Stimulated activated CD8-positive, alpha-beta memory T cell treated with anti-CD3 and anti-CD28 coated beads, Interleukin-4, amount 100 ng/mL, for 24 hours (primary cell): ENCODE data around the gene MGMT.

Experiments used
- DNase-seq: peaks from one replicate; pipeline ENCODE4 v3.0.0-alpha.2; 2020; ENCODE audit warnings: low read depth

MGMT gene

DNA sequence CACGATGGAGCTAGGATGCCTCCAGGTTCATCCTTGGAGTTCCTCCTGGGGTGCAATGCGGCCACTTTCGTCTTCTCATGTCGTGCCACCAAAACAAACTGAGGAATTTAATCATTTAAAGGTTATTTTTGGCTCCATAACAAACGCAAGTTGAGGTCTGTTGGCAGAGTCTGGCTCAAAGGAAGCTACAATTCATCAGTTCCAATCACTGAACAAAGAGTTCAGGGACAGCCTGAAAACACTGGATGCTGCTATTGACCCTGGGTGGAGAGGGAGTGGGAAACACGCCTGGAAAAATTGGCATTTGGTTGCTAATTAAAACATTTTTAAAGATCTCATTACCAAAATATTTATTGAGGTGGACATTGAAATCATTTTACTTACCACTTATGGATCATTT is 11.4 kb upstream of the MGMT start:
- no peak for DNase-seq

DNA sequence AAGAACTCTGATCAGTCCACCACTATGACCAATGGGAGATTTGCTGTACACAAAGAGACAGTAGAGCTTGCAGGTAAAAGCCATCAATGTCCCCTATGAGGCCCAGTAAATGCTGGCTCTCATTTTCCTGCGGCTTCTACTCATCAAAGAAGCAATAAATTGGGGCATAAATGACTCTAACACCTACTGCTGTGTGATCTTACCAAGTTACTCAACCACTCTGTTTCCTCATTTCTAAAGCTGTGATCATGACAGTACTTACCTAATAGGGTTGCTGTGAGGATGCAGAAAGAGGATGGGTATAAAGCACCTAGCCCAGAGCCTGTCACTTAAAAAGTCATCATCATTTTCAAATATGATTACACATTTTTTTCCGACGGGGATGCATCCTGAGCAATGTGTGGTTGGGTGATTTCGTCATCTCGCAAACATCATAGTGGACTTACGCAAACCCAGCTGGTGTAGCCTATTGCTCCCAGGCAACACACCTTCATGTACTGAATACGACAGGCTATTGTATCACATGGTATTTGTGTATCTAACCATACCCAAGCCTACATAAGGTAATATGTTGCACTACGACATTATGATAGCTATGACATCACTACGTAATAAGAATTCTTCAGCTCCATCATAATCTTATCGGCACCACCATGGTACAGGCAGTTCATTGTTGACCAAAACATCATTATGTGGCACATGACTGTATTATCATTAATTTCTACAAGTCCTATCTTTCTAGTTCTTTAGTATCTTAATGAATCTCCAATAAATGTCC is 7.1 kb upstream of the MGMT start:
- no peak for DNase-seq

DNA sequence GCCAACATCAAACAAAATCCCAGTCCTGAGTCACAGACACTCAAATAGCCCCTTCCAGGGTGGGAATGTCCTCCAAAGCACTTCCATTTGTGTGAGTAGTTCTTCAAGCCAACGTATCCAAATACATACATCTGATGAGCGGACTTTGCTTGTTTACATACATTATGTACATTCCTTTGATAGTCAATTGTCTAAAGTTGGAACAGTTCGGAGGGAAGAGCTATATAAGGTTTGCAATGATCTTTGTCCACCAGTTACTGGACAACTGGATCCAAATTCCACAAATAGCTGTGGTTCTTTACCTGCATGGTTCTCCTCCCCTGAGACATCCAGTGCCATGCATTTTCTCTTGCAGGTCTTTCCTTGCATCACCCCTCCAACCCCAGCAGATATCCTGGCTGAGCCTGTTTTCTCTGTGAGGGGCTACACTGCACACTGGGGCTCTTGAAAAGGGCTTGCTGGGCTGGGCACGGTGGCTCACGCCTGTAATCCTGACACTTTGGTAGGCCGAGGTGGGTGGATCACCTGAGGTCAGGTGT is 4.7 kb upstream of the MGMT start:
- no peak for DNase-seq

DNA sequence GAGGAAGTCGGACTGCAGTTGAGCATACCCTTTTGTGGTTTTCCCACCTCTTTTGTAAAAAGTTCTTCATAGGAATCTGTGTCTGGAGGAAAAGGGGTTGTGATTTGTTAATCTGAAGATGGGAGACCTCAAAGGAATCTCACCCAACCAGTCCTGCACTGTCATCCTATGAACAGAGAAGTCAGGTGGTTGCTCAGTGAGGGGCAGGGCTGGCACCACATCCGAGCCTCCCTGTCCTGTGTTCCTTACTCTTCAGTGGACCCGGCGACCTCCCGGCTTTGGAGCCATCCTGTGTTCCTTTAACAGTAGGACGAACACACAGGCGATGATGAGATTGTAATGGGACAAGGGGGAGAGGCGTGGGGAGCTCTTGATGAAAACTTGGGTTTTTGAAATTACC is 2.8 kb upstream of the MGMT start:
- DNase-seq = no peak

DNA sequence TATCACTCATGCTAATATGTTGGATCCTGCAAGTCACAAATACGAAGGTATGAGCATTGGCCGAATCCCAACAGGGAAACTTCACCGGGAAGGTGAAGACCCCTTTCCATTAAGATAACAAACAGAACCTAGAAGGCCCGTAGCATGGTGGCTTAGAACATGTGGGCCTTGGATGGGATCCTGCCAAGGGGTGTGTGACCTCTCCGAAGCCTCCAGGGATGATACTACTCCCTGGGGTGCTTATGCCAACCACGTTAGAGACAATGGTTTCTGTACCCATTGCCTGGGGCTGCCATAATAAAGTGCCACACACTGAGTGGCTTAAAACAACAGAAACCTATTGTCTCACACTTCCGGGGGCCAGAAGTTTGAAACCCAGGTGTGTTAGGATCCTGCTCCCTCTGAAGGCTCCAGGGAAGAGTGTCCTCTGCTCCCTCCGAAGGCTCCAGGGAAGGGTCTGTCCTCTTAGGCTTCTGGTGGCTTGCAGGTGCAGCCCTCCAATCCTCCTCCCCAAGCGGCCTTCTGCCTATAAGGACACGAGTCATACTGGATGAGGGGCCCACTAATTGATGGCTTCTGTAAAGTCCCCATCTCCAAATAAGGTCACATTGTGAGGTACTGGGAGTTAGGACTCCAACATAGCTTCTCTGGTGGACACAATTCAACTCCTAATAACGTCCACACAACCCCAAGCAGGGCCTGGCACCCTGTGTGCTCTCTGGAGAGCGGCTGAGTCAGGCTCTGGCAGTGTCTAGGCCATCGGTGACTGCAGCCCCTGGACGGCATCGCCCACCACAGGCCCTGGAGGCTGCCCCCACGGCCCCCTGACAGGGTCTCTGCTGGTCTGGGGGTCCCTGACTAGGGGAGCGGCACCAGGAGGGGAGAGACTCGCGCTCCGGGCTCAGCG is 992 bp upstream of the MGMT start:
- DNase-seq = no peak

DNA sequence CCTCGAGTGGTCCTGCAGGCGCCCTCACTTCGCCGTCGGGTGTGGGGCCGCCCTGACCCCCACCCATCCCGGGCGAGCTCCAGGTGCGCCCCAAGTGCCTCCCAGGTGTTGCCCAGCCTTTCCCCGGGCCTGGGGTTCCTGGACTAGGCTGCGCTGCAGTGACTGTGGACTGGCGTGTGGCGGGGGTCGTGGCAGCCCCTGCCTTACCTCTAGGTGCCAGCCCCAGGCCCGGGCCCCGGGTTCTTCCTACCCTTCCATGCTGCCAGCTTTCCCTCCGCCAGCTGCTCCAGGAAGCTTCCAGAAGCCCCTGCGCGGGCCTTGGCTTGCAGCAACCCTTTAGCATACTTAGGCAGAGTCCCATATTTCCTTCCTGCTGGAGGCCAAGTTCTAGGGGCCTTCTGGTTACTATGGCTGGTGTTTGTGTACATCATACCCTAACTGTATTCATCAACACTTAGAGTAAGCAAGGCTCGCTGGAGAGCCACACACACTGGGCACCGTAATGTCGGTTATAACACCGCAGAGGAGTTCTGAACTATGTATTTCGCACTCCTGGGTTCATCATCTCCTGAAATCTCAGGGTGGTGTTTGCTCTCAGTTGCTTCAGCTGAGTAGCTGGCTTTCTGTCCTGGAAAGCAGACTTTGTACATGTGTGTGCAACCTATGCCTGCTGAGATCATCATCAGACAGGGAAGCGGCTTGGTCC is 471 bp downstream of the MGMT start:
- DNase-seq = no peak

DNA sequence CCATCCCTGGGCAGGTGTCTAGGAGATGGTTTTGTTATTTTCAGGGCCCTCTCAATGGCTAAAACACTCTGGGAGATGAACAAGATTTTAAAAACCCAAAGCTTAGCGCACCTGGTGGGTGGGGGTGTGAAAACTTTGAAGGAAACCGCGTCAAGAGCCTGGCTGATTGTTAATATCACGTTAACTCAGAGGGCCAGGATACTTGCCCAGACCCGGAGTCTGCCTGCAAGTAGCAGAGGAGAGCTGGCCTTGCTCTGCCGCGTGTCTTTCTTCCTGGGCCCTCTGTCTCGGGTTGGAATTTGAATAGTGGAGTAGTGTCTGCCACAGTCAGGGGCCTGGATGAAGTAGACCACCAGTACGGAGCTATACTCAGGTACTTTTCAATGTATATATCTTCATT is 1.1 kb downstream of the MGMT start:
- no peak for DNase-seq

DNA sequence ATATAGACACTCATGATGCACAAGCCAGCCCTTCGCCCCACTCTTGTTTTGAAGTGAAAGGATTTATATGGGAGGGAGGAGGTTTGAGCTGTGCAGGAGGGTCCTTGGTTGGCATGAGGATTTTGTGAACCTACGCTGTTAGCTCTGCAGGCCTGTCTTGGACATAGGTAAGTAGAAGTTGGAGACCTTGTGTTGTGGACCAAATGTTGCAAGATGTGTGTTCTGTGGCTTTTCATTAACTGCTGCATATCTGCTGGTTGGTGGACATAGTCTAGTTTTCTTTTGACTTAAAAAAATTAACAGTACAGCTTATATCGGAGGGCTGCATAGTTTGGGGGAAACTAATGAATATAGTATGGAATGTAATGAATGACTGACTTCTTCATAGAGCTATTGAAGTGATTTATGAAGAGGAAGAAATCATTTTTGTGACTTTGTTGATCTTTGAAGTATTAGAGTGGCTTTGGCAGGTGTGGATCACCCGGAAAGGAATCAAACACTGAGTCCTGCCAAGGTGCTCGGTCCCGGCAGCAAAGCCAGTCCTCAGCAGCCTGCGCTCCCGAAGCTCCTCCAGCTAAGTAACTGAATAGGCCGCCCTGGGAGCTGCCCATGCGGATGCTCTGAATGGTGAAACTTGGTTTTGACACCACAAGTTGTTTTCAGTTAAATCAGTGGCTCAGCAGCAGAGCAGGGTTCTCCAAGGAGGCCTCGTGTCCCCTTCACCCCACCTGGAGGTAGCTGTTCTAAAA is 3.2 kb downstream of the MGMT start:
- DNase-seq = no peak

DNA sequence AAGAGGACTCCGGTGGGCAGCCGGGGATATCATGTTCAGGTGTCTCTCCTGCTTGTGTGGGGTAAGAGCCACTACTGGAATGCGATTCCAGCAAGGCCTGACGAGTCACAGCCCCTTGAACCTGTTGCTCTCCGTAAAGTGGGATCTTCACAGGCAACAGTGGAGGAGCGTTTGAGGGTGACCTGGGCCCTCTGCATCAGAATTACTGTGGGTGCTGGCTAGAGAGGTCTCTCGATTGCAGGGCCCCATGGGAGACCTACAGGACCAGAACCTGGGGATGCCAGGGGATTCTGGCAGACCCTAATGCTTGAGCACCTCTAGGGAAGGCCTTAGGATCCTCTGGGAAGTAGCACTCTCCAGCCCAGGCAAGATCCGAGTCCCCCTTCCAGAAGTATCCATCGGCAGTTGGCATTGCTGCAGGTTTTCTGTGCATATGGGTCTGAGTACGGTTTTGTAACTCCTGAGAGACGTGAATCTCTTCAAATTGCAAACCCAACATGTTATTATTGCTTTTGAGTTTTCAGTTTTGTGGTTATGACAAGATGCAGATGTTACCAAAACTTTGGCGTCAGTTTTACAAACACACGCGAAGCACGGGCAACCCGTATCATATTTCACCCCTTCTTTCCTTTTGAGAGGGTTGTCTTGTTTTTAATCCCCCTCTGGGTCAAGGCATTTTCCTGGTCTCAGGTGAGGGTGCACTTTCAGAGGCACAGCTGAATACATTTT is 4.6 kb downstream of the MGMT start:
- no peak for DNase-seq

DNA sequence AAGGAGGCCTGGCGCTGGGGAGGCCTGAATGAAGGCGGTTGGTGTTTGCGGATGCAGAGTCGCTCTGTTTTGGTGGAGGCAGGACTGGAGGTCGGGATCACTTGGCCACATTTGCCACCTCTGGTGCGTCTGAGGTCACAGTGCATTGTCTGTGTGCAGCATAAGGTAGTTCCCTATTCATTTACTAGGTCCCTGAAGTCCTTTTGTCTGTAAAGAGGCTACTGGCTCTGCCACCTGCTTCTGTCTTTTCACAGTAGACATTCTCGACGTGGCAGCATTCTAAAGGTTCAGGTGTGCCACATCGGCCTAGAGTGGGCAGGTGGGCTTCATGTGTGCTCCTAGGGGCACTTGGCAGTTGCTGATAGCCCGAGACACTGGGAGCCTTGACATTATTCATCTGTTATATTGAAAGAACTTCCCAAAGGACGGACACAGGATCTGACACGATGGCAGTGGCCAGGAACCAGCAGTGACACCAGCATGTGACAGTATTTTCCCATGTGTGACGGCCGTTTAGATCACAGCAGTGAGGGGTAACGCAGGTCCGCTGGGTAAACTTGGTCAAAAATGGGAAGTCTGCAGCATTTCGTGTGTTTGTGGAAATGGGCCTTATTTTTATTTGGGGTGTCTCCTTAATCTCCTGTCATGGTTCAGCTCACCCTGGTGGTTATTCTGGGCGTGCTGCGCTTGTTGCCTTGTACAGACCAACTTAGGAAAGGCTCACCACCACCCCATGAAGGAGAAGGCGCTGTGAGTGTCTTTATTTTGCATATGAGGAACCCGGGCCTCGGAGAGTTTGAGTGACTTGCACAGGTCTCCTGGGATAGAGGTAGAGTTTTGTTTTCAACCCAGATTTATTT is 5.9 kb downstream of the MGMT start:
- no peak for DNase-seq

DNA sequence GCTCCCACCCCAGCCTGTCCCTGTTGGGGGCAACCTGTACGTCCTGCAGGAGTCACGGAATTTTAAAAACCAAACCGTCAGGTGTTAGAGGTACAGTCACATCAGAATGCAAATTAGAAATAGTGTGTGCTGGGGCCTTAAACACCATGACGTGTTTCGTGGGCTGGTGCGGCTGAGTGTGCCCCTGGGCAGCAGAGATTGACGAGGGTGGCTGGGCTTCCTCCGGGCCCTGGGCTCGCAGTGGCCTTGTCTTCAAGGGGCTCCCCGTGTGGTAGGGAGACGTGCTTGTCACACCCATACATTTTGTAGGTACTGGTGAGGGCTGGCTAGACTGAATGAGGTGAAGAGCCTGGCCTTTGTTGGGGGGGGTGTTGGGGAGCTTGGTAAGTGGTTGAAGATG is 7.6 kb downstream of the MGMT start:
- no peak for DNase-seq

DNA sequence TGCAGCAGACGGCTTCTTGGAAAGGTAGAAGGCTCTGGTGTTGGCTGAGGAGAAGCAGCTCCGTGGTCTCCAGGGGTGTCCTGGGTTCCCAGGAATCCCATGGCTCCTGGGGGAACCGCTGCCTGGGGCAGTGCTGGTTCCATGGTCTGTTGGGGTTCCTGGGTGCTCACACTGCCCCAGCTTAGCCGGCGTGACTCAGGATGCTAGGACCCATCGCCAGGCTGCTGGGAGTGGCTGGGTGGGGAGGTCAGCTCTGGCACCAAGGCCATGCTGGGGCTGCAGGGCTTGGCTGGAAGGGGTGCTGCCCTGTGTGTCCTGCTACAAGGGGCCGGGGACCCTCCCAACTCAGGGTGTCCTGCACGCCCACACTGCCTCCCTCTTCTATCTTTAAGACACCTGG is 9.4 kb downstream of the MGMT start:
- DNase-seq = no peak

DNA sequence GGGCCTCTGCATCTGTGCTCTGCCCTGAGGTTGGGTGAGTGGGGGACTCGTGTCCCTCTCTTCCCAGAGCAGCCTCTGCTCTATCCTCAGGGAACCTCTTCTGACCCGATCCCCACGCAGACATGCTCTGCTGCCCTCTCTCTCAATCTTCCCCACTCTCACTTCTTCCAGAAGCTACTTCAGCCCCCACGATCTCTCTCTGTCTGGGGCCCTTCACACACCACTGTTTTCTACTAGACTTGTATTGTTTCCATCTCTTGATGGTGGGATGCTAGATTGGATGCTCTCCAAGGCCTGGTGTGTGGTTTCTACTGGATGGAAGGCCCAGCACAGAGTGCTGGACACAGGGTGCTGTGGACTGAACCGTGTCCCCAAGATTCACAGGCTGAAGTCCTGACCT is 10.0 kb downstream of the MGMT start:
- no peak for DNase-seq

DNA sequence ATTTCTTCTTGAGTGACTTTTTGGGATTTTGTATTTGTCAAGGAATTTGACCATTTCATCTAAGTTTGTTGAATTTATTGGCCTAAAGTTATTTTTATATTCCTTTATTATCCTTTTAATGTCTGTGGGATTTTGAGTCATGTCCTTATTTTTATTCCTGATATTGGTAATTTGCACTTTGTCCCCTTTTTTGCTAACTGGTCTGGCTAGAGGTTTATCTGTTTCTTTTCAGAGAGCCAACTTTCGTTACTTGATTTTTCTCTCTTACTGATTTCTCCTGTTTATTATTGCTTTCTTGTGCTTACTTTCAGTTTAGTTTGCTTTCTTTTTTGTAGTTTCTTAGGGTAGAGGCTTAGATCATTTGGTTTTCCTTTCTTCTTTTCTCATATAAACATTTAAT is 14.6 kb downstream of the MGMT start:
- DNase-seq = no peak

DNA sequence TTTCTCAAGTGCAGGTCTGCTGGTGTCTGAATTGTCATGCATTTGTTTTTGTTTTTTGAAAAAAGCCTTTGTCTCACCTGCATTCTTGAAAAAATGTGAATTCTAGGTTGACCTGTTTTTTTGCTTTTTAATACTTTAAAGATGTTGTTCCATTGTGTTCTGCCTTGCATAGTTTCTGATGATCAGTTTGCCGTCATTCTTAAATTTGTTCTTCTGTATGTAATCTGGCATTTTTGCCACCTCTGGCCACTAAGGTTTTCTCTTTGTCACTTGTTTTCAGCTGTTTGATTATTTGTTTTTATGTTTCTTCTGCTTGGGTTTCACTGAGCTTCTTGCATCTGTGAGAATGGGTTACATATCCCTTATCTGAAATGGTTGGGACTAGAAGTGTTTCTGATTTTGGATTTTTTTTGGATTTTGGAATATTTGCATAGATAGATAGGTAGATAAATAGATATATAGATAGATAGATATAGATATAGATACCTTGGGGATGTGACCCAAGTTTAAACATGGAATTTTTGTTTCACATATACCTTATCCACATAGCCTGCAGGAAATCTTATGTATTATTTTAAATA is 16.5 kb downstream of the MGMT start:
- DNase-seq = no peak

DNA sequence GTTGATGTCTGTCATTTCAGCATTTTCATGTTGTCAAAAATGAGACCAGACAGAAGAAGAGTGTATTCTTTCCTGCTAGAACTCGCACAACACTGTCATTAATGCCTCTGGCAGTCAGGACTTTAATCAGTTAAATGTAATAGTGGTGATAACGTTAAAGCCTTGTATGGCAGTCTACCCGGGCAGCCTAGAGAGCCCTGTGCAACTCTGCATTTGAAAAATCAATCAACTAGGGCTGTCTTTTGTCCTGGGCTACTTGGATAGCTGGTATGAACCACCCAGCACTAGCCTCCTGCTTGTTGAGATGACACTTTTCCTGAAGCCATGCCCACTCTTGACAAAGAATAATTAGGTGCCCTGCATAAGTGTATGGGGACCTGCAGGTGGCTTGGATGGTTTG is 19.8 kb downstream of the MGMT start:
- DNase-seq = no peak

DNA sequence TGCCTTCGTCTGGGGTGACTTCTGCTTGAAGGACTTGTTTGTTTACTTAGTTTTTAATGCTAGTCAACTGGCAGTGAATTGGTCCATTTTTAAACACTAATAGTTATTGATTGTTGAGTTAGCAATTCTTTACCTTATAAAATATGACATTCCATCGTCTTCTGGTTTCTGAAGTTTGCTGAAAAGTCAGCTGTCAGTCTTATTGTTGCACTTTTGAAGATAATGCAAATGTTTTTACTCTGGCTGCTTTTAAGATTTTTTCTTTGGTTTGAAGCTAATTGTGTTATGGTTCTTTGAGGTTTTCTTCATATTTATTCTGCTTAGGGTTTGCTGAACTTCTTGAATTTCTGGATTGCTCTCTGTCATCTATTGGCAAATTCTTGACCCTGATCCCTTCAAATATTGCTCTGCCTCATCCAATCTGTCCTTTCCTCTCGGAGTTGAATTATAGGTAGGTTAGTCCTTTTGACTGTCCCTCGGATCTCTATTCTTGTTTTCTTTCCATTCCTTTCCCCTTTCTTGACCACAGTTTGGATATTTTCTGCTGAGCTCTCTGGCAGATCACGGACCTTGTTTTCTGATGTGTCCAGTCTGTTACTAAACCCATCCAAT is 24.2 kb downstream of the MGMT start:
- DNase-seq = no peak

DNA sequence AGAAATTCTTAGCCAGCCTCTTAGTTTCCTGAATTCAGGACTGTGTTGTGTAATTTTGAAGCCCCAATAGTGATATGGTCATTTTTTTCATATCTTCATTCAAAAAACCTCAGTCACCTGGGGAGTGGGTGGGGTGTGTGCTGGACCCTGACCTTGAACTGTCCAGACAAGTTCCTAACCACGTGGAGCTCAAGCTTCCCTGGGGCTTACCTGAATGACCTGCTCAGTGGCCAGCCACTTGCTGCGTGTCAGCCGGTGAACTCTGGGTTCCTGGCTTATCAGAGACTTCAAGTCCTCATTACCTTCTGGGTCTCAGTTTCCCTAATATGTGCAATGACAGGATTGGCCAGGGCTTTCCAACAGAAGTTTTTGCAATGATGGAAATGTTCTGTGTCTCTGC is 27.1 kb downstream of the MGMT start:
- no peak for DNase-seq

DNA sequence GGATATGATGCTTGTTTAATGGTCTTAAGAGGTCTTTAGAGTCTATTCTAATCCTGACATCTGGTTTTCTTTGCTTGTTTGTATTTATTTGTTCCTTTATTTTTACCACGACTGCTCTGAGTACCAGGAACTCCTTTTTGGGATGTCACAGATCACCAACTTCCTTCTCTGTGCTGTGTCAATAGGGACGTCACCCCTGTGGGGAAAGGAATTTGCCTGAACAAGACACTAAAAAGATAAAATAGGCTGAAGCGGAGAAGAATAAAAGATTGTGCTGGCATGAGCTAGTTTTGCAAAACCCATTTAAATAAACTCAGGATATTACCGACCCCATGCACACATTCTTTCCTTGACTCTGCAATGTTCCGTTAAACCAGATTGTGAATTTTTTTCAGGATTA is 27.7 kb downstream of the MGMT start:
- DNase-seq = no peak
